Mononuclear cell (primary cell): ENCODE data around the gene DEFB131B. TPM values are rescaled to one million over a fixed set of nuclear protein-coding genes. Genes with fewer than 3 reads are reported as not detected.
"Not testable (repeated sequence)": the region's sequence is repeated elsewhere in the genome, so short reads cannot be mapped to it uniquely, and the experiment has no call there.

Source experiments
- H3K27me3 ChIP-seq: 2 replicates; pipeline ENCODE4 v1.6.0; 2011; ENCODE audit warnings: low read length, control low read depth; ENCODE audit not compliant: insufficient read depth
- H3K4me1 ChIP-seq: 2 replicates; pipeline ENCODE4 v1.5.1; 2011; ENCODE audit warnings: mild to moderate bottlenecking, low read length, control low read depth; ENCODE audit not compliant: insufficient read depth
- H3K4me3 ChIP-seq: 2 replicates; pipeline ENCODE4 v1.5.1; 2011; ENCODE audit warnings: mild to moderate bottlenecking, low read length, moderate library complexity
- H3K9me3 ChIP-seq: 2 replicates; pipeline ENCODE4 v1.5.1; 2011; ENCODE audit warnings: low read depth, mild to moderate bottlenecking, control low read depth, low read length
- total RNA-seq: library from RNA; depleted of rRNA; stranded (reverse); fragments of >200 nt; gene quantifications from one replicate; pipeline ENCODE4 v1.2.3, GENCODE V29; 2012

Gene DEFB131B
- total RNA-seq, 1 donor, result not detected

- H3K4me3 ChIP-seq, H3K9me3 ChIP-seq, H3K4me1 ChIP-seq, H3K27me3 ChIP-seq: not testable (repeated sequence)
Observed at GRCh38 chr11:71888335-71889010, 10.2 kb downstream of the DEFB131B start.

GRCh38 chr11:71889181-71889872 lies 11.1 kb downstream of the DEFB131B start:
- H3K9me3 ChIP-seq, H3K4me3 ChIP-seq, H3K4me1 ChIP-seq, H3K27me3 ChIP-seq: not testable (repeated sequence)

GRCh38 chr11:71895961-71896360 lies 17.7 kb downstream of the DEFB131B start:
- Histone ChIP-seq H3K27me3 (no peaks in the 10 kb centered on the region), H3K4me1 (peaks cover 3% of the 10 kb centered on the region), H3K4me3 (no peak overlapping the region), H3K9me3 (no peaks in the 10 kb centered on the region)

DNA sequence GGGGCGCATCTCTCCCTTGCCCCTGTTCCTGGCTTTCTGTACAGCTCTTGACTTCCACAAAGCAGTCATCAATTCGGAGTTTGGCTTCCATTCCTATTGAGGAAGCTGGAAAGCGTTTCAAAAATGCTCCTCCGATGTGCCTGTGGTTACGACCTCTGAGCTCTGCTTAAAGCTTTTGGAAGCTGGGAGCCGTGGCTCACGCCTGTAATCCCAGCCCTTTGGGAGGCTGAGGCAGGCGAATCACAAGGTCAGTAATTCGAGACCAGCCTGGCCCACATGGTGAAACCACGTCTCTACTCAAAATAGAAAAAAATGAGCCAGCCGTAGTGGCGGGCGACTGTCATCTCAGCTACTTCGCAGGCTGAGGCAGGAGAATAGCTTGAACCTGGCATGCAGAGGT lies 22.9 kb downstream of the DEFB131B start:
- not testable (repeated sequence) for H3K27me3 ChIP-seq, H3K4me1 ChIP-seq, H3K4me3 ChIP-seq, H3K9me3 ChIP-seq

DNA sequence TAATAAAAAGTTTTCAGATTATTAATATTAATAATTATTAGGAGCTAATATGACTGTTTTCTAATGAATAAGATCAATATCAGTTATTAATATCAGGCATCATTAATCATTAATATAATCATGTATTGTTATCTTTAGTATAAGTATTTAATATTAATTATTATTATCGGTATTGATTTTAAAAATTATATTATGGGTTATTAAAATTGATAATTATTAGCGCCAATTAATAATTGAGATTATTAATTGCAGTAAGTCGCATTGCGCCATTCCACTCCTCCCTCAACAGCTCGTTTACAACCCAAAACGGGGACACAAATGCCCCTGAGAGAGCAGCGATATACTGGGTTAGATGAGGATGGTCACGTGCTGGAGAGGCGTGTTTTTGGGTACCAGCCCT lies 30.0 kb downstream of the DEFB131B start:
- H3K27me3 ChIP-seq, result no peaks in the 10 kb centered on the region
- no peak overlapping the region for H3K4me3 ChIP-seq
- H3K4me1 ChIP-seq, result no peaks in the 10 kb centered on the region
- no peaks in the 10 kb centered on the region for H3K9me3 ChIP-seq

DNA sequence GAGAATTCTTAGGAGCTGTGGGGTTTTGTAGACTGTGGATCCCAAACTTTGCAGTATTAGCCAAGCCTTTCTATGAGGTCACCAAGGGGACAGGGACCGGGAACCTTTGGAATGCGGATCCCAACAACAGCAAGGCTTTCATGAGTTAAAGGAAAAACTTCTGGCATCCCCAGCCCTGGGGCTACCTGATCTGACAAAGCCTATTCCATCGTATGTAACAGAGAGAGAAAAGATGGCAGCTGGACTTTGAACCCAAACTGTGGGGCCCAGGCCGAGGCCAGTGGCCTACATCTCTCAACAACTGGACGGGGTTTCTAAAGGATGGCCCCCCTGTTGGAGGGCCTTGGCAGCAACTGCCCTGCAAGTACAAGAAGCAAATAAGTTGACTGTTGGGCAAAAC lies 32.5 kb downstream of the DEFB131B start:
- H3K9me3 ChIP-seq, H3K4me3 ChIP-seq, H3K4me1 ChIP-seq, H3K27me3 ChIP-seq: not testable (repeated sequence)

DNA sequence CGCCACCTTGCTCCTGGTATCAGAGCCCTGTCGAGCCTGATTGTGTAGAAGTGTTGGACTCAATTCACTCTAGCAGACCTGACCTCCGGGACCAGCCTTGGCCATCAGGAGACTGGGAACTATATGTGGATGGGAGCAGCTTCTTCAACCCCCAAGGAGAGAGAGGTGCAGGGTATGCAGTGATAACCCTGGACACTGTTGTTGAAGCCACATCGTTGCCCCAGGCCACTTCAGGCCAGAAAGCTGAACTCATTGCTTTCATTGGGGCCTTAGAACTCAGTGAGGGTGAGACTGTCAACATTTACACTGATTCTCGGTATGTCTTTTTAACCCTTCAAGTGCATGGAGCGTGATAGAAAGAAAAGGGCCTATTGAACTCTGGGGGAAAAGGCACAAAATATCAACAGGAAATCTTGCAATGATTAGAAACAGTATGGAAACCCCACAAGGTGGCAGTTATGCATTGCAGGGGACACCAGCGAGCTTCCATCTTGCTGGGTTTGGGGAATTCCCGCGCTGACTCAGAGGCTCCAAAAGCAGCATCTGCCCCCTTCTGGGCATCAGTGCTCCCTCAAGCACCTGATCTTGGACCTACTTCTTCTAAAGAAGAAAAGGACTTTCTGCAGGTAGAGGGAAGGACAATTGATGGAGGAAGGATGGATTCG lies 33.2 kb downstream of the DEFB131B start:
- H3K27me3 ChIP-seq, H3K4me1 ChIP-seq, H3K4me3 ChIP-seq, H3K9me3 ChIP-seq: not testable (repeated sequence)

GRCh38 chr11:71911986-71912340 lies 33.7 kb downstream of the DEFB131B start:
- H3K9me3 ChIP-seq, H3K4me3 ChIP-seq, H3K27me3 ChIP-seq, H3K4me1 ChIP-seq: not testable (repeated sequence)

GRCh38 chr11:71913756-71914526 lies 35.7 kb downstream of the DEFB131B start:
- Histone ChIP-seq H3K4me3 (no peak overlapping the region), H3K9me3 (no peaks in the 10 kb centered on the region), H3K4me1 (no peaks in the 10 kb centered on the region), H3K27me3 (no peaks in the 10 kb centered on the region)

GRCh38 chr11:71914617-71915189 lies 36.5 kb downstream of the DEFB131B start:
- no peaks in the 10 kb centered on the region for H3K4me1 ChIP-seq
- no peaks in the 10 kb centered on the region for H3K9me3 ChIP-seq
- no peaks in the 10 kb centered on the region for H3K27me3 ChIP-seq
- H3K4me3 ChIP-seq, result no peak overlapping the region

DNA sequence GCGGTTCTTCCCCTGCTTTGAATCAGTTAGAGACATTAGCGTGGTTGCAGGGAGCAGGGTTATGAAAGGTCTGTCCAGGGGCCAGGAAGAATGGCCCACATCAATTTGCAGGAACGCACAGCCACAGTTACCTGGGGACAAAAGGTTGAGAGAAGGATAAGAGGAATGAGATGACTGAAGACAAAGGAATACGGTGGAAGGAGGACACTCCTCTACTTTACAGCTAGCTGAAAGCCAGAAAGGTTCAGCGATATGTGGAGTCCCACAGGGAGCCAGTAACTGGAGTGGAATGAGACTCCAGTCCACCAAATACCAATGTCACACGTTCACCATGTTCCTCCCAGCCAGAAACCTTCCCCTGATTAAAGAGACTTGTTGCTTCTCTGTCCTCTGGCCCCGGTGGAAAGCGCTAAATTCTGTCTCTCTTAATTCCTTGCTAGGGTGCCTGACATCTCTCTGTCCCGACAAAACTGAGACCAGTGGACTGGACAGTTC lies 39.4 kb downstream of the DEFB131B start:
- no peaks in the 10 kb centered on the region for H3K4me1 ChIP-seq
- H3K4me3 ChIP-seq, result no peak overlapping the region
- no peaks in the 10 kb centered on the region for H3K27me3 ChIP-seq
- H3K9me3 ChIP-seq, result no peaks in the 10 kb centered on the region

- H3K4me1 ChIP-seq, result peaks cover 26% of the 10 kb centered on the region
- peak within 1 kb of the TSS; percentile 72 for H3K4me3 ChIP-seq
- no peaks in the 10 kb centered on the region for H3K9me3 ChIP-seq
- no peaks in the 10 kb centered on the region for H3K27me3 ChIP-seq
Observed at GRCh38 chr11:71927820-71928736, 49.8 kb downstream of the DEFB131B start, which contains the start of gene XNDC1N. XNDC1N (minus strand) TSS chr11:71928594; CDS start chr11:71923353, 5,241 bp downstream.

GRCh38 chr11:71928737-71929443 lies 50.6 kb downstream of the DEFB131B start, which contains the start of gene RNF121:
RNF121 (plus strand) TSS chr11:71929046; CDS start chr11:71929062, 16 bp downstream.
- no peaks in the 10 kb centered on the region for H3K27me3 ChIP-seq
- peak within 1 kb of the TSS; percentile 72 for H3K4me3 ChIP-seq
- H3K9me3 ChIP-seq, result no peaks in the 10 kb centered on the region
- H3K4me1 ChIP-seq, result peaks cover 26% of the 10 kb centered on the region
